Esophagus muscularis mucosa (tissue), 4 donors: Measurements from ENCODE around the gene KIF16B.

Experiments used
- EP300 ChIP-seq: sonication (generic); formaldehyde crosslinking; IDR thresholded peaks from one replicate; pipeline ENCODE4 v1.6.1; 2017; ENCODE audit warnings: antibody characterized with exemption
- POLR2A ChIP-seq: fragments of 450-650 bp; IDR thresholded peaks from one replicate; pipeline ENCODE4 v1.6.1; 2017; ENCODE audit warnings: antibody characterized with exemption, moderate library complexity, mild to moderate bottlenecking, low read depth
- POLR2AphosphoS5 ChIP-seq, 2 donors: sonication (generic); formaldehyde crosslinking; IDR thresholded peaks; one replicate each; pipeline ENCODE4 v1.6.1; 2017; ENCODE audit warnings: antibody characterized with exemption in 2 of 2
- TF ChIP-seq, protein P1 (sequence below), 3 experiments: fragments of 200-600 bp in 2 of 3; fragments of 450-650 bp in 1 of 3; sonication (generic) in 2 of 3; IDR thresholded peaks; one replicate each; pipeline ENCODE4 v1.5.1; 2017 to 2019; ENCODE audit warnings: antibody characterized with exemption in 3 of 3, mild to moderate bottlenecking in 2 of 3, moderate library complexity in 1 of 3

GRCh38 chr20:16548068-16548672, 25.1 kb downstream of the KIF16B start:
- TF ChIP-seq POLR2A (no peak), POLR2AphosphoS5 (IDR thresholded peaks at IDR 0.05) (no peak), EP300 (no peak)
- TF ChIP-seq, protein P1, sequence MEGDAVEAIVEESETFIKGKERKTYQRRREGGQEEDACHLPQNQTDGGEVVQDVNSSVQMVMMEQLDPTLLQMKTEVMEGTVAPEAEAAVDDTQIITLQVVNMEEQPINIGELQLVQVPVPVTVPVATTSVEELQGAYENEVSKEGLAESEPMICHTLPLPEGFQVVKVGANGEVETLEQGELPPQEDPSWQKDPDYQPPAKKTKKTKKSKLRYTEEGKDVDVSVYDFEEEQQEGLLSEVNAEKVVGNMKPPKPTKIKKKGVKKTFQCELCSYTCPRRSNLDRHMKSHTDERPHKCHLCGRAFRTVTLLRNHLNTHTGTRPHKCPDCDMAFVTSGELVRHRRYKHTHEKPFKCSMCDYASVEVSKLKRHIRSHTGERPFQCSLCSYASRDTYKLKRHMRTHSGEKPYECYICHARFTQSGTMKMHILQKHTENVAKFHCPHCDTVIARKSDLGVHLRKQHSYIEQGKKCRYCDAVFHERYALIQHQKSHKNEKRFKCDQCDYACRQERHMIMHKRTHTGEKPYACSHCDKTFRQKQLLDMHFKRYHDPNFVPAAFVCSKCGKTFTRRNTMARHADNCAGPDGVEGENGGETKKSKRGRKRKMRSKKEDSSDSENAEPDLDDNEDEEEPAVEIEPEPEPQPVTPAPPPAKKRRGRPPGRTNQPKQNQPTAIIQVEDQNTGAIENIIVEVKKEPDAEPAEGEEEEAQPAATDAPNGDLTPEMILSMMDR (IDR thresholded peaks at IDR 0.05): no peak
